ENCODE results near the gene PLXNB3.
"Not testable (repeated sequence)": the region's sequence is repeated elsewhere in the genome, so short reads cannot be mapped to it uniquely, and the experiment has no call there.

- TF ChIP-seq CTCF, POLR2A (IDR thresholded peaks at IDR 0.05): not testable (repeated sequence)
Measured at GRCh38 chrX:153730115-153730514, 33.9 kb upstream of the PLXNB3 start.

Data from adrenal gland (tissue), 5 donors.